Eye (tissue), 1 donor: ENCODE measurements around the gene SURF6.

ENCODE experiments used
- DNase-seq: peaks from one replicate; pipeline ENCODE4 v3.0.0-alpha.2; 2015

Gene SURF6

DNA sequence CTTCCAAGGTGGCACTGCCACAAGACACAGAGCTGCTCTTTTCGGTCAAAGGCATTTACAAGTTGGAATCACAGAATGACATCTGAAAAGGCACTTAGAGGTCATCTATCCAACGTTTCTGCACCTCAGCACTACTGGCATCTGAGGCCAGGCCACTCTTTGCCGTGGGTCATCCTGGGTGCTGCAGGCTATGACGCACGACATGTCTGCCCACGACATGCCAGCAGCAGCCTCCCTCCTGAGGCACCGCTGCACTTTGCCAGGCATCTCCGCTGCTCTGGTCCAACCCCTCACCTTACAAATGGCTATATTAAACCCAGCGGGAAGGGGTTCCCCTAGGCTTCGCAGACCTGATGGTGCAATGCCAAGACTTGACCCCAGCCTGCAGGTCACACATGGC, 31.8 kb upstream of the SURF6 start:
- no peak for DNase-seq

GRCh38 chr9:133367221-133367620, 31.2 kb upstream of the SURF6 start:
- DNase-seq: no peak

DNA sequence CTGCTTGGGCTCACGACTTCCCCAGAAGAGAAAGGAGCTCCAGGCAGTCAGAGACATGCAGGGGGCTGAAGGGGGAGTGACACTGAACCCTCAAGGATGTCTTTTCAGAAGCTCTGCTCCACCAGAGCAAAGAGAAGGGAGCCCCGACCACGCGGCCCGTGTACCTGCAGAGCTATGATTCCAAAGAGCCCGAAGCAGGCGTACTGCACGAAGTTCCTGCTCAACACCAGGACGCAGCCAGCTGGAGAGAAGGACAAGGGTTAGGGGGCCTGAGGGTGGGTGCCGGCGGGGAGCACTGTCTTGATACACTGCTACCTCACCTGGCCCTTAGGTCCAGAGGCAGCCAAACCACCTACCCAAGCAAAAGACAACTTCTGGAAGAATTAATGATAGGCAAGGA, 30.4 kb upstream of the SURF6 start:
- DNase-seq: no peak

DNA sequence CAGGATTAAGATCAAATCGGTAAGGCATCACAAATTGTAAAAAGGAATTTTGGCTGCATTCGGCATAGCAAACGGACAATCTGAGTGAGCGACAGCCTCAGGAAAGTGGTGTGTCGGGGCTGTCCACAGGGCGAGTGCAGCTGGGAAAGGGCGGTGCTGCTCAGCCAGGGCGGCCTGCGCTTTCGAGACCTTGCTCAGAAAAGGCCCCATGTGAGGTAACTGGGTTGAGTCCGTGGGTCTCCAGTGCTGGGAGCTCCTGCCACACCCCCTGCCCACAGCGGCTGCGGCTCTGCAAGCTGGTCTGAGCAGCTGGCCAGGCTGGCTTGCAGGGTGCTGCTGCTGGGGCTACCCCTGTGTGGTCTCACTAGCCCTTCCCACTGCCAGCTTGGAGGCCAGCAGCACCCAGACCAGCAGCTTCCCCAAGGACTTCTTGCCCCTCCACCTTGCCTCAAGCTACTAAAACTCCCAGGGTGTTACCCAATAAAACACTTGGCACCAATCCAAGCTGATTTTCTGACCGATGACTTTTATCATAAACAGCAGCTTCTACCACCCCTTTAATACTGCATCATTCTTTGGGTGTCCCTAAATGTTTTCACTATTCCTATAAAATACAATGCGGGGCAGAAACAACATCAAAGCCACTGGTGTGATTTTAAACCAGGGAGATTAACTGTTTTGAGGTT, 26.5 kb upstream of the SURF6 start:
- DNase-seq: no peak

GRCh38 chr9:133361507-133362092, 25.6 kb upstream of the SURF6 start:
- no peak for DNase-seq

DNA sequence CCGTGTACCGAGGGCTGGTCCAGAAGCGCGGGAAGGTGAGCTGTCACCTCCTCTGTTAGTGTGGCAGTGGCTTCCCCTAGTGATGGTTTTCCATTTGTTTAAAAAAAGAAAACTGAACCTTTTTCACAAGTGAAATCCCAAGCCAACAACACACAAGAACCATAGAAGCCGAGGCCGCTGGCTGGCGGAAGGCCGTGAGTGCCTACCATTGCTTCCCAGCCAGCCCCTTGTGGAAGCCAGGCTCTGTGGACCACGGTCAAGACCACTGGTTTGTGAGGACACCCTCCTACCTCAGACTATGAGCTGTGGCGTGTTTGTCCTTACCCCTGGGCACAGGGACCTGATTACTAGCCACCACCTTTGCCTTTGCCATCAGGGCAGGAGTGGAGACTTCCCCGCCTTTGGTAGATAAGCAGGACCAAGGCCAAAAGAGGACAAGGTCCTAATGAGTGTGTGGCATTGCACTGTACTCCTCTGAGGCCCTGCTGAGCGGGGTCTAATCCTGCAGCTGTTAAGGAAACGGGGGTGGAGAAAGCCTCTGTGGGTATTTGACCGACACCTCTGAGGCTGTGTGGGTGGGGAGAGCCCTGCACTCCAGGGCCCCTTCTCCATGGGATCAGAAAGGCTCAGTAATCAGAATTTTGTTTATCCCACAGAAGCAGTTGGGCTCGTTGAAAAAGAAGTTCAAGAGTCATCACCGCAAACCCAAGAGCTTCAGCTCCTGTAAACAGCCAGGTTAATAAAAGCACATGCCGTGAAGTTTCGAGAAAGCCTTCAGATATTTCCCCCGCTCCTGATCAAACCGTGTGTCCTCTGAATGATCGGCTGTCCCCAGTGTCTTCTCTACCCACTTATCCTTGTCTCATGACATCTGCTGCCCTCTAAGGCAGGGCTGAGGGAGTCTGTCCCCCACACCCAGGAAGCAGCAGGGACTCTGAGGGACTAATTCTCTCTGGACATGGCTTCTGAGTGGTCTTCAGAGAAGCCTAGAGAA, 24.7 kb upstream of the SURF6 start:
- DNase-seq: no peak

GRCh38 chr9:133359399-133360175, 23.6 kb upstream of the SURF6 start:
- DNase-seq: peak; percentile 34

GRCh38 chr9:133357656-133358055, 21.7 kb upstream of the SURF6 start:
- DNase-seq: no peak

- peak; percentile 93 for DNase-seq
Observed at GRCh38 chr9:133356391-133357091, 20.6 kb upstream of the SURF6 start, which contains the start of the genes SURF1 and SURF2. TSS of gene SURF1 (minus strand) at chr9:133356487. CDS start at chr9:133356453, 34 bp downstream. TSS of gene SURF2 (plus strand) at chr9:133356550. CDS start at chr9:133356593, 43 bp downstream.

- peak; percentile 35 for DNase-seq
Observed at GRCh38 chr9:133355881-133356357, 19.9 kb upstream of the SURF6 start.

- no peak for DNase-seq
Observed at GRCh38 chr9:133354766-133355165, 18.8 kb upstream of the SURF6 start.

- DNase-seq: no peak
Observed at GRCh38 chr9:133353548-133353947, 17.6 kb upstream of the SURF6 start.

DNA sequence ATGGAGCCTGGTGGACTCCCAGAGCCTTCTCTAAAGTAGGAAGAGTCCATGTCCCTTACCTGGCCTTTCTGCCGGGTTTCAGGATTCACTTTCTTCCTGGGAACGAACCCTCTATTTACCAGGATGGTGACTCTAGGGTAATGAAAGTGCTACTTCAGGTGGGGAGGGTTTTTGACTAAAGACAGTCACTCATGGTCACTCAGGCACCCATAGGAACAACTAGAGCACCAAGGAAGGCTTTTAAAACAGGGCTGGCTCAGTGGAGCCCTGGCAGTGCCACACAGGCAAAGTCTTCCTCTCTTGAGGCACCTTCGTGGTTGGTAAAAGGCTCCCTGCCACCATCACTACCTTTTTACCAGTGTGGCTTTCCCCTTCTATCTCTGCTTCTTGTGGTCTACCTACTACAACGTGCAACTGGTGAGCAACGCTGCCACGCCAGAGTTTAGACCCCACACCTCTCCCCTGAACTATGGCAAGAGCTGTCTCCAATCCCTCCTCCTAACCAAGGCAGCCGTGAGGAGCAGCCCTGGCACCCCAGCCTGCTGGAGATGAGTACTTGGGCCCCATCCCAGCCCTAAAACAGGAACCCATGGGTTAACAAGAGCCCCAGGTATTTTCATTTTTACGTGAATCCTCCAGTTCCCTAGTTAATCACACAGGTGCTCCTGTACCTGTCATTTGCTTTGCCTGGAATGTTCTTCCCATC, 16.8 kb upstream of the SURF6 start:
- no peak for DNase-seq

GRCh38 chr9:133351908-133352634, 16.1 kb upstream of the SURF6 start:
- peak; percentile 30 for DNase-seq

DNA sequence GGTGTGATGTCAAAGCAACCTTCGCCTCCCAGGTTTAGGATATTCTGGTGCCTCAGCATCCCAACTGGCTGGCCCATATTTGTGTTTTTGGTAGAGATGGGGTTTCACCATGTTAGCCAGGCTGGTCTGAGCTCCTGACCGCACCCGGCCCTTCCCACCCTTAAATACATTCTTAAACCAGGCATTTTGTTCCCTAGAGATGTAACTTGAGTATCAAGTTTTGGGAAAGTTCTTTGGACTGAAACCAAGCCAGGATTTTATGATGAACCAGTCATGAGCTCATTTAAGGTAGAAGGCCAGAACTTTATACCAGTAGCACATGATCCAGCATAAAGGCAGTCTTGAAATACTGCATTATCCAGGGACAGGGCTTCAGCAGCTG, 15.5 kb upstream of the SURF6 start:
- DNase-seq: no peak

DNA sequence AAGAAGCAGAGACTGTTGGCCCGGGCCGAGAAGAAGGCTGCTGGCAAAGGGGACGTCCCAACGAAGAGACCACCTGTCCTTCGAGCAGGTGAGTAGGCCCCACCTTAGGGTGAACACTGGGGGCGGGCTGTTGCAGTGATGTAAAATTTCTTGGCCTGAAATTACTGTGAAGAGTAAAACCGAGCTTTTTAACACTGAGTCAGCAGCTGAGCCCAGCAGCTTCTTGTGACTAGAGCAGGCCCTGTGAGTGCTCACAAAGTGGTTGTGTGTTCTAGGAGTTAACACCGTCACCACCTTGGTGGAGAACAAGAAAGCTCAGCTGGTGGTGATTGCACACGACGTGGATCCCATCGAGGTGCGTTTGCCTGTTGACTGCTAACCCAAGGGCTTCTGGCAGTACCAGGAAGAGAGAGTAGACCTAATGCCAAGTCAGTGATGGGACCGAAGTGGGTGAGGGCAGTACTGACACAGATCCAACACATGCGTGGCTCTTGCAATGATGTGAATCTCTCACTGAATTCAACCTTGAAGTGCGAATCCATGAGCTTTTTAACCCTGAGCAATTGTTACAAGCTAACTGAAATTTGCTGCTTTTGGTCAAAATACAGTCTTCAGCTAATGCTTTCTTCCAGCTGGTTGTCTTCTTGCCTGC, 14.1 kb upstream of the SURF6 start:
- DNase-seq: no peak

DNA sequence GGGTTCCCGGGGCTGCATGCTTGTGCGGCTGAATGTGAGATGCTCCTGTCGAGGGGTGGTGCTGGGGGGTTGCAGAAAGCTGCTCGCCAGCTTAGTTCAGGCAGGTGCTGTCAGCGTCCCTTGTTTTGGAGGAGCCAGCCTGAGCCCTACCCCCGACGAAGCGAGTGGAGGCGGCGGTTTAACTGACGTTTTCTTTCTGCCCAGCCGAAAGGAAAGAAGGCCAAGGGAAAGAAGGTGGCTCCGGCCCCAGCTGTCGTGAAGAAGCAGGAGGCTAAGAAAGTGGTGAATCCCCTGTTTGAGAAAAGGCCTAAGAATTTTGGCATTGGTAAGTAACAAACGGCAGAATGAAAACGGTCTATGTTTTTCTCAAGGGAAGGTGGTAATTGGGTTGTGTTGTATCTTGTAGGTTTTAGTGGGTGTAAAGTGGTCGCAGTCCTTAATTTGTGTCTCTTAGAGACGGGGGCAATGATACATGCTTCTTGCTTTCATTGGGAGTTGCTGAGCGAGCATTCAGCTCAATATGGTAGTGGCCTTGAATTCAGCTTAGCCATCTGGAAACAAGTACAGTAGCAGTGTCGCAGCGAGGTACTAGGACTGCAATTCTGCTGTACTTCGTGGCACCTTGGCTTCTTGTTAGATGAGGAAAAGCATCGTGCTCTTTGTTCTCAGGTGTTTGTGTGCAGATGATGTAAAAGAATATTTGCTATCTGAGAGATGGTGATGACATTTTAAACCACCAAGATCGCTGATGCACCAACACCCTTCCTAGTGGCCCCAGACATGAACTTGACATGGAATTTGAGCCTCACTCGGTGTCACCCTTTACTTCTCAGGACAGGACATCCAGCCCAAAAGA, 13.0 kb upstream of the SURF6 start:
- DNase-seq: peak; percentile 14

GRCh38 chr9:133347985-133348717, 12.2 kb upstream of the SURF6 start, which contains the start of the genes MED22 and RPL7A:
TSS of gene MED22 (minus strand) at chr9:133348131. CDS start at chr9:133346662, 1,469 bp downstream.
TSS of gene RPL7A (plus strand) at chr9:133348218. CDS start at chr9:133348244, 26 bp downstream.
- peak; percentile 99 for DNase-seq
